ENCODE results near the gene EGR2.

DNA sequence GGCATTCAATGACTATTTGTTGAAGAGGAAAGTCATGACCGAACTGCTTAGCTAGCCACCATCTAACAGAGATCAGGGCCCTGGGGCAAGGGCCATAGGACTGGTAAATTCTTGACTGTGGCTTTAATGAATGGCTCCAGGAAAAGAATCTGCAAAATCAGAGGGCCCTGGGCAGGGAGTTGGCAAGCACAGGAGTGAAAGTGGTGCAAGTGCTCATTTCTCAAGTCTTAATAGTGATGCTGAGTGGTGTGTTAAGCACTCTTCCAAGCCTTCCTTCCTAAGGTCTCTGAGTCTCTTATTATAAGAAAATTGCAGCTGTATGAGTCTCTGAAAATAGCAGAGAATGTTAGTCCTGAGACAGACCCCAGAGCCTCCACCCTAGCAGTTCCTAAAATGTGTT, 46.3 kb upstream of the EGR2 start:
- TF ChIP-seq NFE2L1 (CRISPR knock-in tag; IDR thresholded peaks at IDR 0.05) (no peak), ZSCAN18 (CRISPR knock-in tag; IDR thresholded peaks at IDR 0.05) (no peak), TCF7 (CRISPR knock-in tag; IDR thresholded peaks at IDR 0.05; ENCODE audit: low read depth) (no peak), CTCF (IDR thresholded peaks at IDR 0.05) (no peak), SMAD4 (CRISPR knock-in tag; IDR thresholded peaks at IDR 0.05) (no peak), JUN (CRISPR knock-in tag; IDR thresholded peaks at IDR 0.05) (no peak), ZNF263 (CRISPR knock-in tag; IDR thresholded peaks at IDR 0.05; ENCODE audit: low read depth) (no peak), FOXJ3 (CRISPR knock-in tag; IDR thresholded peaks at IDR 0.05; ENCODE audit: borderline replicate concordance) (no peak), ZNF138 (CRISPR knock-in tag; conservative IDR thresholded peaks at IDR 0.05) (no peak), MYBL2 (CRISPR knock-in tag; IDR thresholded peaks at IDR 0.05) (no peak)
- TF ChIP-seq, protein P1, sequence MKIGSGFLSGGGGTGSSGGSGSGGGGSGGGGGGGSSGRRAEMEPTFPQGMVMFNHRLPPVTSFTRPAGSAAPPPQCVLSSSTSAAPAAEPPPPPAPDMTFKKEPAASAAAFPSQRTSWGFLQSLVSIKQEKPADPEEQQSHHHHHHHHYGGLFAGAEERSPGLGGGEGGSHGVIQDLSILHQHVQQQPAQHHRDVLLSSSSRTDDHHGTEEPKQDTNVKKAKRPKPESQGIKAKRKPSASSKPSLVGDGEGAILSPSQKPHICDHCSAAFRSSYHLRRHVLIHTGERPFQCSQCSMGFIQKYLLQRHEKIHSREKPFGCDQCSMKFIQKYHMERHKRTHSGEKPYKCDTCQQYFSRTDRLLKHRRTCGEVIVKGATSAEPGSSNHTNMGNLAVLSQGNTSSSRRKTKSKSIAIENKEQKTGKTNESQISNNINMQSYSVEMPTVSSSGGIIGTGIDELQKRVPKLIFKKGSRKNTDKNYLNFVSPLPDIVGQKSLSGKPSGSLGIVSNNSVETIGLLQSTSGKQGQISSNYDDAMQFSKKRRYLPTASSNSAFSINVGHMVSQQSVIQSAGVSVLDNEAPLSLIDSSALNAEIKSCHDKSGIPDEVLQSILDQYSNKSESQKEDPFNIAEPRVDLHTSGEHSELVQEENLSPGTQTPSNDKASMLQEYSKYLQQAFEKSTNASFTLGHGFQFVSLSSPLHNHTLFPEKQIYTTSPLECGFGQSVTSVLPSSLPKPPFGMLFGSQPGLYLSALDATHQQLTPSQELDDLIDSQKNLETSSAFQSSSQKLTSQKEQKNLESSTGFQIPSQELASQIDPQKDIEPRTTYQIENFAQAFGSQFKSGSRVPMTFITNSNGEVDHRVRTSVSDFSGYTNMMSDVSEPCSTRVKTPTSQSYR (CRISPR knock-in tag; IDR thresholded peaks at IDR 0.05) = no peak
- TF ChIP-seq, protein P2, sequence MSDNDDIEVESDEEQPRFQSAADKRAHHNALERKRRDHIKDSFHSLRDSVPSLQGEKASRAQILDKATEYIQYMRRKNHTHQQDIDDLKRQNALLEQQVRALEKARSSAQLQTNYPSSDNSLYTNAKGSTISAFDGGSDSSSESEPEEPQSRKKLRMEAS (CRISPR knock-in tag; IDR thresholded peaks at IDR 0.05) = no peak
- TF ChIP-seq, protein P3, sequence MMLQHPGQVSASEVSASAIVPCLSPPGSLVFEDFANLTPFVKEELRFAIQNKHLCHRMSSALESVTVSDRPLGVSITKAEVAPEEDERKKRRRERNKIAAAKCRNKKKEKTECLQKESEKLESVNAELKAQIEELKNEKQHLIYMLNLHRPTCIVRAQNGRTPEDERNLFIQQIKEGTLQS (CRISPR knock-in tag; conservative IDR thresholded peaks at IDR 0.05) = no peak
